HG02970 (cell line): ENCODE measurements around the gene SCAF8.

ENCODE experiments used
- ATAC-seq: cut with Tn5 transposase; IDR thresholded peaks from one replicate; pipeline ENCODE4 v1.9.1; 2021; ENCODE audit warnings: mild to moderate bottlenecking, moderate library complexity, moderate number of reproducible peaks; ENCODE audit not compliant: unreplicated experiment, low FRiP score

The SCAF8 gene

DNA sequence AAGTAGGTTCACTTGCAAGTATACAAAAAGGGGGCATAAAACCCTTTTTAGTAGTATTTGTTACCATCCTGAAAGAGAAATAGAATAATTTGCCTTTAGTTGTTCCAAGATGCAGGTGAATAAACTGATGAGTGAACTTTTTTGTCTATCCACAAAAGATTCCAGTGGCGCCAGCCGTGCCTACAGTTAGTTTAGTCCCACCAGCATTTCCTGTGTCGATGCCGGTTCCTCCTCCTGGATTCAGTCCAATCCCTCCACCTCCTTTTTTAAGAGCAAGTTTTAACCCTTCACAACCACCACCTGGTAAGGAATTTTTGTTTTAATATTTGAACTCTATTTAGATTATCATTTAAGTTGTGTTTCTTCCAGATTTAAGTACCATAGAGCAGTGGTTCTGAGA, 90.9 kb downstream of the SCAF8 start:
- ATAC-seq, result no peak

DNA sequence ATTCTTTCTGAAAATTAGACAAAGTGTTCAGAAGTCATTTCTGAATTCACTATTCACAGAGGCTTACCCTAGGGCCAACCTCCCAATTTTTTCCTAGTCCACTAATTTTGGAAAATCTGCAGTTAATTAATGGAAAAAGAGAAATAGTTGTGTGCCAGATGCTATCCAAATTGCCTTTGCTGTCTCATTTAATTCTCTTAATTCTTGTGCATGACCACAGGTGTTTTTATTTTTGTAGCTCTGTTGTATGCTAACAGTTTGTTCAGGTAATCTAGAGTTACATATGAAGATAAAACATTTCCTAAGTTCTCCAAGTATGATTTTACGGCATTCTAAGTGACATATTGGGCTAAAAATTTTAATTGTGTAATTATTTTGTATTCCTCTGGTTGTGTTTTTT, 96.8 kb downstream of the SCAF8 start:
- no peak for ATAC-seq

DNA sequence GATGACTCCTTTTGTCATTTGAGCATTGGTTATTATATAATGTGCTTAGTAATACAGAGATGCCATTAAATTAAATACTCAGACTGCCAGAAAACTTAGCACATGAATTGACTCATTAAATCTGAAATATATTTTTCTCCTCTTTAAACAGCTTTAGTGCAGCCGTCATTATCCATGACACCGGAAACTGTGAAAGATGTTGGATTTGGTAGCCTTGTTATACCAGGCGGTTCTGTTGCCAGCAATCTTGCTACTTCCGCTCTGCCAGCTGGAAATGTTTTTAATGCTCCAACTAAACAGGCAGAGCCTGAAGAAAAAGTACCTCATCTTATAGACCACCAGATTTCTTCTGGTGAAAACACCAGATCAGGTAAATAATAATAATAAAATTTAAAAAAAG, 97.6 kb downstream of the SCAF8 start:
- ATAC-seq, result no peak

DNA sequence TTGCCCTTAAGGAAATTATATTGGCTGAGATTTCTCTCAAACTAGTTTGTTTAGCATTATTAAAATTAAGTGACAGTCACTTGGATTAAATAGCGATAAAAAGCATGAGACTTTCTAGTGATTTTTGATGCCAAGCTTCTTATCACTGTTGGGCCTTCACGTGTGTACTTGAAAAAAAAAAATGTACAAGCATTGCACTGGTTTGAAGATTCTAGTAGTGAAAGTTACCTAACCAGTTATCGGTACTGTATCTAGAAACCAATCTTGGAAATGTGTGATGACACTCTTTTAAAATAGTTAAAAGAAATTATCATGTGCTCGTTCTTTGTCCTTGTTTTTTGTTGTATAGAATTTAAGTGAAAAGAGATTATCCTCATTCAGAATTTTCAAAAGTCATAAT, 102.1 kb downstream of the SCAF8 start:
- no peak for ATAC-seq

DNA sequence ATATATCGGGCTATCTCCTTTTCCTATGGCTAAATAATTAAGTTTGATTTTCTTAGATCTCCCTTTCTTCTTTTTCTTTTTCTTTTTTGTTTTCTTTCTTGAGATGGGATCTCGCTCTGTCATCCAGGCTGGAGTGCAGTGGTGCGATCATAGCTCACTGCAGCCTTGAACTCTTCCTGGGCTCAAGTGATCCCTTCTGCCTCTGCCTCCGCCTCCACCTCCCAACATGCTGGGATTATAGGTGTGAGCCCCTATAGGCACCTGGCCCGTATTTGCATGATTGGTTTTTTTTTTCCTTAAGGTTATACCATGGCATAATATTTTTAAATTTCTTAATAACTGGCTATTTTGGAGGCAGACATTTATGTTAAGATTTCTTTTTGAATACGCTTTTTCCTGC, 106.3 kb downstream of the SCAF8 start:
- ATAC-seq, result no peak

DNA sequence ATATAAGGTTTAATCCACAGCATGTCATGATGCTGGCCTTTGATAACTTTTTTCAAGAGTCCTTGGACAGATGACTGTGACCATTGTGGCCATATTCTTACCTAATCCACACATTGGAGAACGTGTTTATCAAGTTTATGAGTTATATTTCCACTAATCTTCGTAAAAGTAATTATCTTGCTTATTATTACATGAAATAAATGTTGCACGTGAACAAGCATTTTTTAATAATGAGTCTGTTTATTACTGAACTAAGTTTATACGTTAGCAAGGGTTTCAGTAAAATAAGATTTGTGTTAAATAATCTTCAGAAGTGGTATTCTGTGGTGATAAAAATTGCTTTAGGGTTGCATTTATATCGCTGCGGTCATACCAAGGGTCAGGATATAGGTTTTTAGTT, 107.1 kb downstream of the SCAF8 start:
- no peak for ATAC-seq

DNA sequence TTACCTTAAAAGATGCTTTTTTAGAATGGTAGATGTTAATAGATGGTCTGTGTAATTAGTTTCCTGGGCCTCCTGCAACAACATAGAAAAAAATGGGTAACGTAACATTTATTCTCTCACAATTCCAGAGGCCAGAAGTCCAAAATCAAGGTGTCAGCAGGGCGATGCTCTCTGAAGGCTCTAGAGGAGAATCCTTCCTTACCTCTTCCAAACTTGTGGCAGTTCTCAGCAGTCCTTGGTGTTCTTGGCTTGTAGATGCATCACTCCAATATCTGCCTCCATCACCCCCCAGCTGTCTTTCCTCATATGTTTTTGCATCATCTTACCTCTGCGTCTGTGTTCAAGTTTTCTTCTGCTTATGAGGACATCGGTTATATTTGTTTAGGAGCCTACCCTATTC, 107.9 kb downstream of the SCAF8 start:
- ATAC-seq, result no peak

DNA sequence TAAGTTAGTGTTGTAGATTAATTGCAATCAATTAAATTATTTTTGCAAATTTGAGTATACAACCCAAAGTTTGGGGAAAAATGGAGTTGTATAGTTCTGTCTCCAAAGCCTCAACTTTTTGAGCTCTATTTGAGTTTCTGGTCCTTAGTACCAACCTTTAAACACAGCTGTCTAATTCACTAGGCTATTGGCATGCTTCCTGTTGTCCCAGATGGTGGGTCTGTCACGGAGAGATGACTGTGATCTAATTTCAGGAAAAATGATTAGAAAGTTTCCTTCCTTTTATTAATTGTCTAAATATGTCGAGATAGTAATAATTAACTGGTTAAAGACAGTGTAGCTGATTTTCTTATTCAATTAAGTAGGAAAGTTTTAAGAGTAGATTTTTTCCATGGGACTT, 109.6 kb downstream of the SCAF8 start:
- no peak for ATAC-seq

DNA sequence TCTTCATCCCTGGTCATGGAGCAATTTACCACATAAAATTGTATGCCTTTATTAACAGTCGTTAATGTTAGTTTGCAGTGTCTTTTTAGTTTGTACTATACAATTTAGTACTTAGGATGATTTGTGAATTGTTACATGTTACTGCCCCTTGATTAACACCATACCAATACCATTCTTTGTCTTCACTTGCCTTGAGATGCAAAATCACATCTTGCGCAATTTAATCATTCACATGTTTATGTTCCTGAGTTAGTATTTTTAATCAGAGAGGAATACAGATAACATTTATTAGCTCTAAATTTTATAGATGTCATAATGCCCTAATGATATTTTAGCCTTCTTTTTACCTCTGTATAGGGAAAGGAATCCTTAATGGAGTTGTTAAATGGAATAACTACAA, 114.1 kb downstream of the SCAF8 start:
- ATAC-seq, result no peak

DNA sequence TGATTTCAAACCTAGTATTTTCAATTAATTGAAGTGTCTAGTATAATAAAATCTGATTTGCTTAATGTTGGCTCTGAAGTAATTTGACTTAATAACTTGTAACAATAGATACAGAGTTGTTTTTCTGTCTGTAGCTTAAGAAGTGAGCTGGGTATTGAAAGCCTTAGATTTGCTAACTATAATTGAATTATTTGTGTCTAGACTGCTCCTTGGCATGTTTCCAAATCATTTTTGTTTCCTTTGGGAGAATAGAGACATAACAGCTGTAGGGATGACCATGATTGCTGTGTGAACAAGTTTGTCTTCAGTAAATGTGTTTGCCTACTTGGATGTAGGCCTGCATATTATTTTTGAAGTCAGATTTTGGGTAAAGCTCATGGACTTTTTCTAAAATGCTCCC, 115.4 kb downstream of the SCAF8 start:
- no peak for ATAC-seq

DNA sequence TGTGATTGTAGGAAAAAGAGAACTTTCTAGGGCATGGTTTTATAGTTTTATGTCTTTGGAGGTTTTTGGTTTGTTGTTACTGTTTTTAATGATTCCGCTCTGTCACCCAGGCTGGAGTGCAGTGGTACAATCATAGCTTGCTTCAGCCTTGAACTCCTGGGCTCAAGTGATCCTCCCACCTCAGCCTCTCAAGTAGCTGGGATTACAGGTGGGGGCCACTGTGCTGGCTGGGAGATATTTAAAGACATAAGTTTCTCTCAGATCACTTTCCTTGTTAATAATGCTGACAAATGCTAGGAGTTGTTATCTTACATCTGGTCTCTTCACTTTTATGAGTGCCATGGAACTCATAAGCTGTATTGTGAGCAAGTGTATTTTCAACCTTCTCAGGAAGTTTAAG, 116.3 kb downstream of the SCAF8 start:
- no peak for ATAC-seq

DNA sequence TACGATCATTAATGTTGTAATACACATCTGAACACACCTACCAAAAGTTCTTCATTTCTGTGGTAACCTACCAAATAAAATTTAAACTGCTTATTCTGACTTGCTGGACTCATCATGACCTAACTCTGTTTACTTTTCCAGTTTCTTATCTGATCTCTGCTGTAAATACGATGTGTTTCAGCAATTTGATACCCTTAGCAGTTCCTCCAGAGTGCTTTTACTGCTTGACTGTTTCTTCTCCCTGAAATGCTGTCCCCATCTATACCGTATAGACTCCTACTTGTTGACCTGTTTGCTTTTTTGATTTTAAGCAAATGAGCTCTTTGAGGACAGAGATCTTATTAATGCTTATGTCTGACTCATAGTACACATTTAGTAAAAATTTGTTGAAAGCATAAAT, 119.5 kb downstream of the SCAF8 start:
- no peak for ATAC-seq

DNA sequence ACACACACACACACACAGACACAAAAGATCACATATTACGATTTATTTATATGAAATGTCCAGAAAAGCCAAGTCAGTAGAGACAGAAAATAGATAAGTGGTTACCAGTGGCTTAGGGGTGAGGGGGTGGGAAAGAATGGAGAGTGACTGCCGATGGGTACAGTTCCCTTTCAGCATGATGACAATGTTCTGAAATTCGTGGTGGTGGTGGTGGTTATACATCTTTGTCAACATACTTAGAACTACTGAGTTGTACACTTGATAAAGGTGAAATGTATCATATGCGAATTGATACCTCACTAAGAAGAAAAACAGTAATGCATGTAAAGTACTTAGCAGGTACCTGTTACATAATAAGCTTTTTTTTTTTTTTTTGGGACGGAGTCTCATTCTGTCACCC, 124.3 kb downstream of the SCAF8 start:
- ATAC-seq, result no peak

DNA sequence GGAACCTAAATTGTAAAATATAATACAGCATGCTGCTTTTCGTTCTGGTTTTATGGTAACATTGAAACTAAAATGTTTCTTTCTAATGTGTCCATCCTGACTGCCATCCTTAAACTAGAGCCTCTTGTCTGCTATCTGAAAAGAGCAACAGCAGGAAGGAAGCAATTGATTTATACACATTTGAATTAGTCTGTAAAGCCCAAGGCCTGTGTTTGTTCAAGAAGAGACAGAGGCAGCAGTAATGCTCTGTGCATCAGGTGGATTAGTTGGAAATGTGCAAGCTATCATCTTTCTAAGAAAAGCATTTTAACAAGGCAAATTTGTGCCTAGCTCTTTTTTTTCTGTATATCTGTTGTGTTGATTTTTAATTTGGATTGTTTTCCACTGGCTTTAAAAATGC, 128.6 kb downstream of the SCAF8 start:
- ATAC-seq, result no peak

DNA sequence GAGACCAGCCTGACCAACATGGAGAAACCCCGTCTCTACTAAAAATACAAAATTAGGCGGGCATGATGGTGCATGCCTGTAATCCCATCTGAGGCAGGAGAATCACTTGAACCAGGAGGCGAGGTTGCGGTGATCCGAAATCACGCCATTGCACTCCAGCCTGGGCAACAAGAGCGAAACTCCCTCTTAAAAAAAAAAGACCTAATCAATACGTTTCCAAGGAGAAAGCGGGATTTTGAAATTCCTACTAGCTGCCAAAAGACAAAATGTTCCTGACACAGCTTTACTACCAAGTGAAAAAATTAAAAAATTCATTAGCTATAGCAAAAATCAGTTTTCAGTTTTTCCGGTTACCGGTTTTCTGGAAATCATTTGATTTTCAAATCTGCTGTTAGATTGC, 129.3 kb downstream of the SCAF8 start:
- no peak for ATAC-seq

DNA sequence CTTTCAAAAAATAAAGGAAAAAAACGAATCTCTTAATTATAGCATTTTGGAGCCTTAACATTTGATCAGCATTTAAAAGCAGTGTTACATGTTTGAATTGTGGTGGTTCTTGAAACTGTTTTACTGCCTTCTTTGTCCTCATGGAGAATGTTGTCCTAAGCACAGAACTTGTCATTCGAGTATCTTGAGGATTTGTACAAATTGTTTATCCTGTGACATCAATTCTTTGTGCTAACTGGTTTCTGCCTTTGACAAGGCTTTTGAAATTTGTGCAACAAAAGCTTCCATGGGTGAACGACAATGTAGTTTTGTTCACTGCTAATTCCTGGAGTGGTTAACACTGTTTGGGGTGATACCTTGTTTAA, 130.8 kb downstream of the SCAF8 start:
- no peak for ATAC-seq

DNA sequence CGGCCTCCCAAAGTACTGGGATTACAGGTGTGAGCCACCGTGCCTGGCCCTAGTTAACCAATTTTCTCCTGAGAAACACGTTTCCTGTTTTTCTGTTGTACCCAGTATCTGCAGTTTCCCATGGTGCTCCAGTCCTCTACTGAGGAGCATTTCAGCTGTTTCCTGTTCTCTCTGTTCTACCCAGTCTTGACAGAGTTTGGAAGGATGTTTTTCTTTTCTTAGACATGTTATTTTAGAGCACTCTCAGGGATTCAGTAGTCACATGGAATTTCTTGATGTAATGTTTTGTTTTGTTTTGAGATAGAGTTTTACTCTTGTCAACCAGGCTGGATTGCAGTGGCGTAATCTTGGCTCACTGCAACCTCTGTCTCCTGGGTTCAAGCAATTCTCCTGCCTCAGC, 132.1 kb downstream of the SCAF8 start:
- ATAC-seq, result no peak

DNA sequence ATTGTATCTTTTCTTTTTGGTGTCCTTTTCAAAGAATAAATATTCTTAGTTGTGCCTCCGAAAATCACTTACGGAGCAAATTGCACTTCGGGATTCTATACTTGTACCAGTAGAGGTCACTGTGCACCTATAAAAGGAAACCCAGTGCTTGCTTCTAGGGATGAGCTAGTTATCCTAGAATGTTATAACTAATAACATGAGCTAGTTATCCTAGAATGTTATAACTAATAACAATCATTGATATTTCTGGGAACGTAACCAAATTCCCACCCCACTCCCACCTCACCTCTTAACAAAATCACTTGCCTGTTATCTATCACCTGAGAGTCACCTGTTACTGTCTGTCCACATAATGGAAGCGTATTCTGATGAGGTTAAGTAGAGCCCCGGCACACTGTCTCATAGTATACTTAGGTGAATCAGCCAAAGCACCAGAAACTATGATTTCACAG, 135.0 kb downstream of the SCAF8 start:
- ATAC-seq, result no peak

DNA sequence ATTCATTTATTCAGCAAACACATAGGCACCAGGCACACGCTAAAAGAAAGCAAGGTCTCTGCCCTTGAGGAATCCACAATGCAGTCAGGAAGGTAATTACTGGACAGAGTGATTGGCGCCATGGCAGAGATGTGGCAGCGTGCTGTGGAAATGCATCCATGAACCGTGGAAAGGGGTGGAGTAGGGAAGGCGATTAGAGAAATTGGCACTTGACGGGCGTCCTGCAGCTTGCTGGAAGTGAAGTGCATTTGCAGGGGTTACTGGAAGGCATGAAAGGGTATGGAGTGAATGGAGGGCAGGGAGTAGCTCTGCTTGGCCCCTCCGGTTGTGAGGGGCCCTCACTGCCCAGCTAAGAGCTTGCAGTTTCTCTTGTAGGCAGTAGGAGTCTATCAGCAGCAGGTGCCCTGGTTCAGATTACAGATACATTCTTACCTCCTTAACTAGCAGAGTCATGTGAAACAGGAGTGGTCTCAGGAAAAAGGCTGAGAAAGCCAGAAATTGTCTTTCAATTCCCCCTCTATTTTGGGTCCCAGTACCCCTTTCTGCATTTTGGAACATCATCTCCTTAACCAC, 139.4 kb downstream of the SCAF8 start:
- no peak for ATAC-seq

DNA sequence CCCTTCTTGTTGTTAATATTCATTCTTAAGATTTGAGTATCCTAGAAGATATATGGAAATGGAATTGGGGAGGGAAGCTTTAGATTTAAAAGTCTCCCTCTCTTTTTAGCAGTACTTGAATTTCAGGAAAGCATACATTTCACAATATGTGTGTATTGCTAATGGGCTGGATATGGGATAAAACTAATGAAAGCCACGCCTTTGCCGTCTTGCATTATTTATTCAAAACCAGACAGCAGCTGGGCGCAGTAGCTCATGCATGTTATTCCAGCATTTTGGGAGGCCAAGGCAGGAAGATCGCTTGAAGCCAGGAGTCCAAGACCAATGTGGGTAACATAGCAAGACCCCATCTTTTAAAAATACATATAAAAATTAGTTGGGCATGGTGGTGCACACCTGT, 140.3 kb downstream of the SCAF8 start:
- no peak for ATAC-seq

DNA sequence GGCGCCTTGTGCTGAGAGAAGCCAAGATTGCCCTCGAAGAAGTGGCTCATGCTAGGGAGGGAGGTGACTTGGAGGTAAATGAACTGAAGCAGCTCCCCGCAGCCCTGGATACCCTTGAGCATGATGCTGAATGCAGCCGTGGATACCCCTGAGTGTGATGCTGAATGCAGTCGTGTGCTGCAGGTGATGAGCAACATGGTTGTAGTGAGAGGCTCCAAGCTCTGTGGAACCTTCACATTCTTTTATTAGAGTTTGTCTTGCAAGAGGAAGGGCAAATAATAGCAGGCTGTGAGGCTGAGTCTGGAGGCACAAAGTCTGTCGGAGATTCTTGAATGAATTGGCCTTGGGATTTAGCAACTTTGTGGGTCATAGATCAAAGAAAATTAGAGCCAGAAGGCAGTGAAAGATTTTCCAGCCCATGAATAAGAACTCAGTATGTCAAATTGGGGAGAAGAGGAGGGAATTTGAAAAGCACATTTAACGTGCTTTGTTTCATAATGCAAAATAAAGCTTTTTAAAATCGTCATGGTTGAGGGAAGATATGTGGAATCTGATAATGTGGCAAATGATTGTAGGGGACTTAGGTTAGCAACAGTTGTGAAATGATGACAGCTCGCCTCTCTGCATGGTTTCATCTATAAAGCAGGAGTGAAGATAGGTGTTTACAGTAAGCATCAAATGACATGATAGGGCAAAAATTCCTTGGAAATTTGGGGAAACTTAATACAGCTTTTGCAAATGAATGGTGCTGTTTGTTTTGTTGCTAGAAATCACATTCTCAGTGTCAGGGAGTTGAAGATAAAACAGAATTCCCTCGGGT, 141.8 kb downstream of the SCAF8 start:
- no peak for ATAC-seq

DNA sequence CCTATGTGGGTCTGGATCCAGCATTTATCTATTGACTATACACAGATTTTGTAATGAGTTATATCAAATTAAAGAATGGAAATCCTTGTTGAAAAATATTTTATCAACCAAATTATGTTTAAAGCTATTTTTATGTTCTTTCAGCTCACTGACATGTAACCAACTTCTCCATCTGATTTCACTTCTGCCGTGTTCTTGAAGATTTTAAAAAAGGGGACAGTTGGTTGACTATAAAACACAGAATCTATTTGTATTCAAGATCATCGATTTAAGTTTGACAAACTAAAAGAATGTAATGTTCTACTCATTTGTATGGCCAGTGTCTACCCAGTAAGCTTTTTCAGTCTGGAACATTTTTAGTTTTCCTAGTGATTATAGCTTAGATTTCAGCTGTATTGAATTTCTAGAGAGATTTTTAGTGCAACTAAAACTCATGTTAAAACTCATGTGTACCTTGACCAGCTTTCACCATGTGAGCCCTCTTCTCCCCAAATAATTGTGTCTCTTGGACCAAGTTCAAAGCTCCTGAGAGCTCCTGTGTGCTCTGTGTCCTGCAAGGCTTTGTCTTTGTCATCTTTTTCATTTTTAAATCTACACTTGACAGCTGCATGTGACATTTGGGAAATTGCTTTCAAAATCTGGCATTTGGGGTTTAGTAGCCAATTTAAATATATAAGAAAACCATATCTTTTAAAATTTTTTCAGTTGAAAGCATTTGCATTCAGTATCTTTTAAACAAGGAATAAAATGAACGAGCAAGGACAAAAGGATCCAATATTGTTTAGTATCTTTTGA, 143.5 kb downstream of the SCAF8 start:
- ATAC-seq, result no peak
